ENCODE measurements around the gene C9orf43.

Gene C9orf43

GRCh38 chr9:113468716-113469448, 58.3 kb downstream of the C9orf43 start:
- no peak for DNase-seq

GRCh38 chr9:113471143-113471542, 60.6 kb downstream of the C9orf43 start:
- DNase-seq = no peak

GRCh38 chr9:113471566-113471965, 61.0 kb downstream of the C9orf43 start:
- no peak for DNase-seq

- DNase-seq = no peak
Measured at GRCh38 chr9:113472199-113472598, 61.7 kb downstream of the C9orf43 start.

- no peak for DNase-seq
Measured at GRCh38 chr9:113474360-113475028, 63.9 kb downstream of the C9orf43 start.

- DNase-seq = no peak
Measured at GRCh38 chr9:113475031-113475430, 64.5 kb downstream of the C9orf43 start.

GRCh38 chr9:113475992-113476391, 65.4 kb downstream of the C9orf43 start:
- DNase-seq = no peak

GRCh38 chr9:113476511-113476916, 66.0 kb downstream of the C9orf43 start:
- DNase-seq = no peak

- DNase-seq = no peak
Measured at GRCh38 chr9:113477058-113477457, 66.5 kb downstream of the C9orf43 start.

- DNase-seq = no peak
Measured at GRCh38 chr9:113477661-113478060, 67.1 kb downstream of the C9orf43 start.

- no peak for DNase-seq
Measured at GRCh38 chr9:113479174-113479621, 68.7 kb downstream of the C9orf43 start.
